ENCODE data around the gene COL1A2. TPM values are rescaled to one million over a fixed set of nuclear protein-coding genes. Genes with fewer than 3 reads are reported as not detected.

COL1A2 gene
- total RNA-seq, 1 experiment from 2014 or later, result 81.2 TPM

GRCh38 chr7:94375691-94376090, 19.0 kb upstream of the COL1A2 start (continued):
- TF ChIP-seq E2F1 (CRISPR knock-in tag; IDR thresholded peaks at IDR 0.05) (no peak), ZNF281 (CRISPR knock-in tag; IDR thresholded peaks at IDR 0.05) (no peak), ZNF416 (CRISPR knock-in tag; IDR thresholded peaks at IDR 0.05) (no peak)

- Mint-ChIP-seq H3K9me3 (peaks cover 12% of the 10 kb centered on the region), H3K27ac (no peak overlapping the region), H3K36me3 (no peaks in the 10 kb centered on the region), H3K27me3 (ENCODE audit: low read depth) (no peaks in the 10 kb centered on the region), H3K4me1 (peaks cover 24% of the 10 kb centered on the region), H3K4me3 (no peak overlapping the region)
- no peak for ATAC-seq
- ChIA-PET CTCF (interaction anchor here (1.5 kb wide), 1 partner anchor 12 kb away, joined by 3 read pairs; no protein-coding TSS in a partner anchor), POLR2A (interaction anchor here (1.9 kb wide), 1 partner anchor 18 kb away, joined by 10 read pairs; the partner anchor contains the start of gene COL1A2)
- TF ChIP-seq SMAD3 (CRISPR knock-in tag; IDR thresholded peaks at IDR 0.05; ENCODE audit: borderline replicate concordance), result no peak
- no peak for TF ChIP-seq STAT6 (CRISPR knock-in tag; conservative IDR thresholded peaks at IDR 0.05; ENCODE audit: low read depth)
- no peak for TF ChIP-seq ZMAT4 (CRISPR knock-in tag; IDR thresholded peaks at IDR 0.05)
- no peak for TF ChIP-seq E2F5 (CRISPR knock-in tag; IDR thresholded peaks at IDR 0.05)
- no peak for TF ChIP-seq FOXP1 (CRISPR knock-in tag; IDR thresholded peaks at IDR 0.05; ENCODE audit: borderline replicate concordance)
- TF ChIP-seq TP53 (CRISPR knock-in tag; IDR thresholded peaks at IDR 0.05), result no peak
- peak; percentile 91 for TF ChIP-seq ZNF121 (CRISPR knock-in tag; IDR thresholded peaks at IDR 0.05)
- TF ChIP-seq HMGA2 (CRISPR knock-in tag; IDR thresholded peaks at IDR 0.05), result no peak
- DNase-seq (ENCODE audit: low spot score), result no peak
Measured at GRCh38 chr7:94376281-94376680, 18.4 kb upstream of the COL1A2 start.

- no peaks in the 10 kb centered on the region for H3K27me3 Mint-ChIP-seq (ENCODE audit: low read depth)
- no peaks in the 10 kb centered on the region for H3K9me3 Mint-ChIP-seq
- ATAC-seq (no peak), DNase-seq (ENCODE audit: low spot score) (no peak)
- H3K4me1 Mint-ChIP-seq, result peaks cover 24% of the 10 kb centered on the region
- CTCF ChIA-PET, result no interaction called here
- POLR2A ChIA-PET, result no interaction called here
- H3K36me3 Mint-ChIP-seq, result no peaks in the 10 kb centered on the region
- H3K27ac Mint-ChIP-seq, result no peak overlapping the region
- TF ChIP-seq ZNF138 (CRISPR knock-in tag; conservative IDR thresholded peaks at IDR 0.05) (no peak), TEAD1 (CRISPR knock-in tag; IDR thresholded peaks at IDR 0.05) (no peak), NFYB (CRISPR knock-in tag; conservative IDR thresholded peaks at IDR 0.05; ENCODE audit: low read depth) (no peak), ZNF219 (CRISPR knock-in tag; IDR thresholded peaks at IDR 0.05; ENCODE audit: borderline replicate concordance) (no peak), ZSCAN18 (CRISPR knock-in tag; IDR thresholded peaks at IDR 0.05) (no peak)
- H3K4me3 Mint-ChIP-seq, result no peak overlapping the region
Measured at GRCh38 chr7:94378356-94378755, 16.3 kb upstream of the COL1A2 start.

Measured in WTC11 (cell line).